ENCODE measurements around the gene TMCC1. TPM values are rescaled to one million over a fixed set of nuclear protein-coding genes. Genes with fewer than 3 reads are reported as not detected.

Gene TMCC1
- total RNA-seq, 1 donor from 2014 or later = 33.4 TPM

GRCh38 chr3:129694228-129694627 is 199.3 kb downstream of the TMCC1 start:
- no peak for DNase-seq
- Histone ChIP-seq H3K4me1 (no peaks in the 10 kb centered on the region), H3K9me3 (no peaks in the 10 kb centered on the region), H3K36me3 (no peaks in the 10 kb centered on the region), H3K27ac (no peak overlapping the region), H3K4me3 (no peak overlapping the region), H3K27me3 (ENCODE audit: low read depth) (no peaks in the 10 kb centered on the region)
- intact Hi-C loops (cut with DNase I) = no loop called here
- ATAC-seq = peak in 1 of 2 donors; percentile 39
- TF ChIP-seq CTCF (IDR thresholded peaks at IDR 0.05) = no peak

DNA sequence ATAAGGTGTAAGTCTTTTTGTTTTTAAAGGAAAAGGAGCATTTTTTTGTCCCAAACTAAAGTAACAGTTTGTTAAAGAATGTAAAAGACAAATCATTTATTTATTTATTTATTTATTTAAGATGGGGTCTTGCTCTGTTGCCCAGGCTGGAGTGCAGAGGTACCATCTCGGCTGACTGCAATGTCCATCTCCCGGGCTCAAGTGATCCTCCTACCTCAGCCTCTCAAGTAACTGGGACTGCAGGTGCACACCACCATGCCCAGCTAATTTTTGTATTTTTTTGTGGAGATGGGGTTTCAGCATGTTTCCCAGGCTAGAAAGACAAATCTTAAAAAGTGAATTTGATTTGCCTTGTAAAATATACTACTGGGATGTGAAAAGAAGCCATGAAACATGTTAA is 200.8 kb downstream of the TMCC1 start:
- Histone ChIP-seq H3K27ac (no peak overlapping the region), H3K4me3 (no peak overlapping the region), H3K9me3 (no peaks in the 10 kb centered on the region), H3K27me3 (ENCODE audit: low read depth) (no peaks in the 10 kb centered on the region), H3K4me1 (peaks cover 5% of the 10 kb centered on the region), H3K36me3 (no peaks in the 10 kb centered on the region)
- intact Hi-C loops (cut with DNase I) = no loop called here
- ATAC-seq = no peak
- no peak for DNase-seq
- no peak for TF ChIP-seq CTCF (IDR thresholded peaks at IDR 0.05)

DNA sequence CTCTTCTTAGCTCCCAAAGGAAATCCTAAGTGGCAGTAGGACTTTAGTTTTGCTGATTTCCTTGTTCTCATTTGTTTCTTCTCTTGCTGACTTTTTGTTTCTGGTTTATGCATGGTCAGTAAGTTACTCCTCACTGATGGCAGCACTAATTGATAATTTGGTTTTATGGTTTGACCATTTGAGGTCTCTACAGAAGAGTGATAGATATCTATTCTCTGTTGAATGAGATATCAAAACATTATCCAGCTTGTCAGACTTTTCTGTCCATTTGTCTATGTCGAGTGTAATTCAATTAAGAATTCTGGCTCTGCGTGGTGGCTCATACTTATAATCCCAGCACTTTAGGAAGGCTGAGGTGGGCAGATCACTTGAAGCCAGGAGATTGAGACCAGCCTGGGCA is 202.5 kb downstream of the TMCC1 start:
- ATAC-seq (no peak), DNase-seq (no peak)
- H3K4me1 ChIP-seq = peaks cover 12% of the 10 kb centered on the region
- intact Hi-C loops (cut with DNase I) = no loop called here
- H3K9me3 ChIP-seq = no peaks in the 10 kb centered on the region
- no peak overlapping the region for H3K27ac ChIP-seq
- H3K27me3 ChIP-seq (ENCODE audit: low read depth) = no peaks in the 10 kb centered on the region
- no peaks in the 10 kb centered on the region for H3K36me3 ChIP-seq
- no peak for TF ChIP-seq CTCF (IDR thresholded peaks at IDR 0.05)
- no peak overlapping the region for H3K4me3 ChIP-seq

DNA sequence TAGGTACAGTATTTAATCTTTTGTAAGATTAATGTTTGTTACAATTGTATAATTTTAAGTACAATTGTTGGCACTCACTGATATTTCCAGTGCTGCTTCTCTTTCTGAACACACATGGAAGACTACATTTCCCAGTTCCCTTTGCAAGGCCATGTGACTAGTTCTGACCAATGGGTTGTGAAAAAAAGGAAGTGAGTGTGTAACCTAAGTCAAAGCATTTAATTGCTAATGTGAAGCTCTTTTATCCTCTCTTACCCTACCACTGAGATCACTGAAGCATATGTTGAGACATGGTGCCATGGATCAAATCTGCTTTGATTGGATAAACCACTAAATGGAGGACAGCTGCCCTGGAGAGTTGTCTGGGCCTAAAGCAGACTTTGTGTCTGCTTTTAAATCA is 203.1 kb downstream of the TMCC1 start:
- Histone ChIP-seq H3K4me3 (no peak overlapping the region), H3K27ac (no peak overlapping the region), H3K4me1 (peaks cover 12% of the 10 kb centered on the region), H3K9me3 (no peaks in the 10 kb centered on the region), H3K36me3 (no peaks in the 10 kb centered on the region), H3K27me3 (ENCODE audit: low read depth) (no peaks in the 10 kb centered on the region)
- DNase-seq = no peak
- TF ChIP-seq CTCF (IDR thresholded peaks at IDR 0.05) = no peak
- intact Hi-C loops (cut with DNase I) = no loop called here
- ATAC-seq = peak; percentile 69 to 80

- ATAC-seq = no peak
- TF ChIP-seq CTCF (IDR thresholded peaks at IDR 0.05) = no peak
- no peak overlapping the region for H3K4me3 ChIP-seq
- H3K9me3 ChIP-seq = no peaks in the 10 kb centered on the region
- no peaks in the 10 kb centered on the region for H3K36me3 ChIP-seq
- H3K27me3 ChIP-seq (ENCODE audit: low read depth) = no peaks in the 10 kb centered on the region
- intact Hi-C loops (cut with DNase I) = no loop called here
- H3K27ac ChIP-seq = no peak overlapping the region
- peaks cover 12% of the 10 kb centered on the region for H3K4me1 ChIP-seq
- no peak for DNase-seq
Measured at GRCh38 chr3:129689036-129689435, 204.5 kb downstream of the TMCC1 start.

All from lower lobe of right lung (tissue), 2 donors.